ENCODE measurements around the gene TLL1.

TLL1 gene

GRCh38 chr4:166087569-166087968 is 214.5 kb downstream of the TLL1 start:
- no peaks in the 10 kb centered on the region for H3K36me3 Mint-ChIP-seq
- H3K4me3 Mint-ChIP-seq: no peak overlapping the region
- no peaks in the 10 kb centered on the region for H3K9me3 Mint-ChIP-seq (ENCODE audit: low read depth)
- no peaks in the 10 kb centered on the region for H3K4me1 Mint-ChIP-seq (ENCODE audit: low read depth)
- H3K27ac Mint-ChIP-seq: no peak overlapping the region
- no peaks in the 10 kb centered on the region for H3K27me3 Mint-ChIP-seq

GRCh38 chr4:166088576-166088975 is 215.5 kb downstream of the TLL1 start:
- Mint-ChIP-seq H3K36me3 (no peaks in the 10 kb centered on the region), H3K4me1 (ENCODE audit: low read depth) (no peaks in the 10 kb centered on the region), H3K27me3 (no peaks in the 10 kb centered on the region), H3K9me3 (ENCODE audit: low read depth) (no peaks in the 10 kb centered on the region), H3K27ac (no peak overlapping the region), H3K4me3 (no peak overlapping the region)

DNA sequence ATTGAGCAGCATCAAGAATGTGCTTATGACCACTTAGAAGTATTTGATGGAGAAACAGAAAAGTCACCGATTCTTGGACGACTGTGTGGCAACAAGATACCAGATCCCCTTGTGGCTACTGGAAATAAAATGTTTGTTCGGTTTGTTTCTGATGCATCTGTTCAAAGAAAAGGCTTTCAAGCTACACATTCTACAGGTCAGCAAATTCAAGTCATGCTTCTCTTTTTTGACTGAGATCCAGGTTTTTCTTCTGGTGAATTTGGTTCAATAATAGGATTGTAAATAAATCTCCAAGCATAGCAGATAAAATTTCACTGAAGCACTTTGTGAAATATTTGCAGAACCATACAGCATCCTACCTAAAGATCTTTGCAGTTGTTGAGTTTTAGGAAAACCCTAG is 218.1 kb downstream of the TLL1 start:
- H3K4me1 Mint-ChIP-seq (ENCODE audit: low read depth): no peaks in the 10 kb centered on the region
- H3K27me3 Mint-ChIP-seq: no peaks in the 10 kb centered on the region
- no peaks in the 10 kb centered on the region for H3K36me3 Mint-ChIP-seq
- H3K4me3 Mint-ChIP-seq: no peak overlapping the region
- no peak overlapping the region for H3K27ac Mint-ChIP-seq
- H3K9me3 Mint-ChIP-seq (ENCODE audit: low read depth): no peaks in the 10 kb centered on the region

GRCh38 chr4:166091912-166092510 is 219.0 kb downstream of the TLL1 start:
- H3K4me3 Mint-ChIP-seq: no peak overlapping the region
- H3K27me3 Mint-ChIP-seq: no peaks in the 10 kb centered on the region

GRCh38 chr4:166092797-166093290 is 219.8 kb downstream of the TLL1 start:
- H3K27me3 Mint-ChIP-seq: no peaks in the 10 kb centered on the region
- H3K36me3 Mint-ChIP-seq: no peaks in the 10 kb centered on the region
- H3K4me1 Mint-ChIP-seq (ENCODE audit: low read depth): no peaks in the 10 kb centered on the region
- H3K4me3 Mint-ChIP-seq: no peak overlapping the region
- no peaks in the 10 kb centered on the region for H3K9me3 Mint-ChIP-seq (ENCODE audit: low read depth)
- no peak overlapping the region for H3K27ac Mint-ChIP-seq

More at GRCh38 chr4:166091912-166092510, 219.0 kb downstream of the TLL1 start:
- Mint-ChIP-seq H3K36me3 (no peaks in the 10 kb centered on the region), H3K9me3 (ENCODE audit: low read depth) (no peaks in the 10 kb centered on the region), H3K27ac (no peak overlapping the region), H3K4me1 (ENCODE audit: low read depth) (no peaks in the 10 kb centered on the region)

DNA sequence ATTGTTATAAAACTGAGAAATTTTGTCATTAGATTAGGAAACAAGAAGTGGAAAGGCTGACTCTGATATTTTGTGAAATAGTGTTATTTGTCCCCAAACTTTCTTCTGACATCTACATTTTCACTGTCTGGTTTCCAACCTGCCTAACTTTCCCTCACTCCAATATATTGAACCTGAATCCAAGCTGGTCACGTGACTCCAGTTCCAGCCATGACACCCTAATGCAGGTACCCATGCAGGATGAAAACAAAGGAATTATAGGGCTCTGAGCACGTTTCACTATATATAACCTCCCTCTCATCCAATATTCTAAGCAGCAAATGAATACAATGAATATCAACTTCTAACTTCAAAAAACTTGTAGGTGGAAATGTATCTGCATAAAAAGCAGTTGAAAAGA is 231.6 kb downstream of the TLL1 start:
- no peak overlapping the region for H3K4me3 Mint-ChIP-seq
- no peaks in the 10 kb centered on the region for H3K36me3 Mint-ChIP-seq
- H3K4me1 Mint-ChIP-seq (ENCODE audit: low read depth): no peaks in the 10 kb centered on the region
- peaks cover 4% of the 10 kb centered on the region for H3K9me3 Mint-ChIP-seq (ENCODE audit: low read depth)
- no peaks in the 10 kb centered on the region for H3K27me3 Mint-ChIP-seq
- H3K27ac Mint-ChIP-seq: no peak overlapping the region

DNA sequence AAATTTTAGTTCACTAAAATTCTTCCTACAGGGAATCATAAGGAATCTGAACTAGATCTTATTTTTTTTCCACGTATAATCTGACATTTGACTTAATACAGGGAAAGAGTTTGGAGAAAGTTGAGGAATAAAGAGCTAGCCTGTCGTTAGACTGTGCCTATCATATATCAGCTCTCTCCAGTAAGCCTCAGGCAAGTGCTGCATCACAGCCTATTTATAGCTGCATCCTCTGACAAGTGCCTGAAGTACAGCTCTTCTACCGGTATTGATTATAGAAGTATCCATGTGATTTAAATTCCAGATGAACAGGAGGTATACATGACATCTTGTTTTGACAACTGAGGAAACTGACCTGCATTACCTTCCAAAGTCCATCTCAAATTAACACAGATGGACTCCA is 248.9 kb downstream of the TLL1 start:
- Mint-ChIP-seq H3K4me3 (no peak overlapping the region), H3K9me3 (ENCODE audit: low read depth) (no peaks in the 10 kb centered on the region), H3K27ac (no peak overlapping the region), H3K4me1 (ENCODE audit: low read depth) (no peaks in the 10 kb centered on the region), H3K27me3 (no peaks in the 10 kb centered on the region), H3K36me3 (no peaks in the 10 kb centered on the region)

GRCh38 chr4:166123546-166123945 is 250.5 kb downstream of the TLL1 start:
- Mint-ChIP-seq H3K36me3 (no peaks in the 10 kb centered on the region), H3K9me3 (ENCODE audit: low read depth) (no peaks in the 10 kb centered on the region)

GRCh38 chr4:166128403-166128802 is 255.4 kb downstream of the TLL1 start:
- Mint-ChIP-seq H3K9me3 (ENCODE audit: low read depth) (peaks cover 7% of the 10 kb centered on the region), H3K36me3 (no peaks in the 10 kb centered on the region), H3K27me3 (no peaks in the 10 kb centered on the region)

More at GRCh38 chr4:166123546-166123945, 250.5 kb downstream of the TLL1 start:
- H3K27ac Mint-ChIP-seq: no peak overlapping the region
- no peaks in the 10 kb centered on the region for H3K4me1 Mint-ChIP-seq (ENCODE audit: low read depth)
- no peaks in the 10 kb centered on the region for H3K27me3 Mint-ChIP-seq
- H3K4me3 Mint-ChIP-seq: no peak overlapping the region

GRCh38 chr4:166134285-166134684 is 261.2 kb downstream of the TLL1 start:
- no peak overlapping the region for H3K4me3 Mint-ChIP-seq
- no peaks in the 10 kb centered on the region for H3K36me3 Mint-ChIP-seq
- H3K4me1 Mint-ChIP-seq (ENCODE audit: low read depth): no peaks in the 10 kb centered on the region
- H3K9me3 Mint-ChIP-seq (ENCODE audit: low read depth): peaks cover 7% of the 10 kb centered on the region
- no peak overlapping the region for H3K27ac Mint-ChIP-seq
- H3K27me3 Mint-ChIP-seq: no peaks in the 10 kb centered on the region

More at GRCh38 chr4:166128403-166128802, 255.4 kb downstream of the TLL1 start:
- Mint-ChIP-seq H3K4me3 (no peak overlapping the region), H3K4me1 (ENCODE audit: low read depth) (no peaks in the 10 kb centered on the region), H3K27ac (no peak overlapping the region)

- Mint-ChIP-seq H3K4me3 (no peak overlapping the region), H3K9me3 (ENCODE audit: low read depth) (no peaks in the 10 kb centered on the region), H3K27ac (no peak overlapping the region), H3K4me1 (ENCODE audit: low read depth) (no peaks in the 10 kb centered on the region), H3K36me3 (no peaks in the 10 kb centered on the region), H3K27me3 (no peaks in the 10 kb centered on the region)
These were observed 267.9 kb downstream of the TLL1 start for GRCh38 chr4:166140951-166141350.

GRCh38 chr4:166143227-166143626 is 270.2 kb downstream of the TLL1 start:
- H3K9me3 Mint-ChIP-seq (ENCODE audit: low read depth): no peaks in the 10 kb centered on the region
- H3K27ac Mint-ChIP-seq: no peak overlapping the region
- no peak overlapping the region for H3K4me3 Mint-ChIP-seq
- H3K4me1 Mint-ChIP-seq (ENCODE audit: low read depth): no peaks in the 10 kb centered on the region
- no peaks in the 10 kb centered on the region for H3K36me3 Mint-ChIP-seq
- H3K27me3 Mint-ChIP-seq: no peaks in the 10 kb centered on the region

- Mint-ChIP-seq H3K4me3 (no peak overlapping the region), H3K4me1 (ENCODE audit: low read depth) (no peaks in the 10 kb centered on the region), H3K27me3 (no peaks in the 10 kb centered on the region), H3K27ac (no peak overlapping the region), H3K9me3 (ENCODE audit: low read depth) (no peaks in the 10 kb centered on the region), H3K36me3 (no peaks in the 10 kb centered on the region)
These were observed 271.6 kb downstream of the TLL1 start for GRCh38 chr4:166144607-166145006.

DNA sequence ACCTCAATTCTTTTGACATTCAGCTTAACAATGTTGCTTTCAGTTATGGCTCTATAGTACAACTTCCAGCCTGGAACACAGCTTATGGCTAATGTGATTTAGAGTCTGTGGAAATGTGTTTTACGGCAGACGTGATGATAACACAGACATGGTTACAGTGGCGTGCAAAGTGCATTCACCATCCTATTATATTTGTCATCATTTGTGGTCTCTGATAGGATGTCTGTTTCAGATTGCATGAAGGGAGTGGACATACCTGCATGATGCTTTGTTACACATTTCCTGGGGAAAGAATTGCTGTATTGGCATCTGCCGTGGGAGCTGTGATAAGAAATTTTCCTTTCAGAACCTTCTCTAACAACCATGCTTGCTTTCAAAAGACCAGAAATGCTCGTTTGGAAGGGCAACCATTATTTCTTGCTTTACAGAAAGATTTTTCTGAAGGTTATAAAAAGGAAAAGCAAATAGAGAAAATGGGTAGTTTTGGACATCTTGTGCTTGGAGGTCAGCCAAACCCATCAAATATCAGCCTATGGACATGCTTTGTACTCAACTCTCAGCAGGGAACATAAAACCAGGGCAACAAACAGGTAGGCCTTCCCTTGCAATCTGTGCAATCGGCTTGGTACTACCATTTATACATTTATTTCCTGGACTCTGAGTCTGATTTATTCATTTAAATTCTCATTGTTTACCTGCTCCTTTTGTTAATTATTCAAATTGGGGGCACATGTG is 273.9 kb downstream of the TLL1 start:
- H3K36me3 Mint-ChIP-seq: no peaks in the 10 kb centered on the region

More for the DNA sequence above, 273.9 kb downstream of the TLL1 start:
- Mint-ChIP-seq H3K4me3 (no peak overlapping the region), H3K9me3 (ENCODE audit: low read depth) (no peaks in the 10 kb centered on the region), H3K27me3 (no peaks in the 10 kb centered on the region), H3K4me1 (ENCODE audit: low read depth) (no peaks in the 10 kb centered on the region), H3K27ac (no peak overlapping the region)
